T-cell (primary cell): ENCODE results near the gene GTSE1. TPM values are rescaled to one million over a fixed set of nuclear protein-coding genes. Genes with fewer than 3 reads are reported as not detected.

Experiments used
- ATAC-seq, 4 experiments: fragments of 200-7000 bp in 3 of 4; fragments of 150-1000 bp in 1 of 4; cut with Tn5 transposase; replicated peaks in 1 of 4; 1 replicate in 3 of 4; 2 replicates in 1 of 4; pipeline ENCODE4 v1.10.0; 2021; ENCODE audit warnings: moderate library complexity in 3 of 4, mild to moderate bottlenecking in 2 of 4, moderate number of reproducible peaks in 1 of 4
- CTCF ChIA-PET, 2 donors: fragments of 300-600 bp; sonication (Branson Sonifier 250); formaldehyde crosslinking; loops; one replicate each; lab custom pipeline; 2022; ENCODE audit warnings: antibody characterized with exemption in 2 of 2; lab: Charles Lee
- POLR2A ChIA-PET, 2 donors: fragments of 300-600 bp; sonication (Branson Sonifier 250); formaldehyde crosslinking; loops; one replicate each; lab custom pipeline; 2022; ENCODE audit warnings: antibody characterized with exemption in 2 of 2; lab: Charles Lee
- DNase-seq, 35 experiments: peaks; one replicate each; pipeline versions ENCODE4 v3.0.0 to v3.0.0-alpha.2; 2013 to 2023
- H3K27ac ChIP-seq: one replicate; pipeline ENCODE4 v1.5.1; 2013; ENCODE audit warnings: low read length
- H3K27me3 ChIP-seq, 2 experiments: replicated peaks in 1 of 2; 1 replicate in 1 of 2; 2 replicates in 1 of 2; pipeline versions ENCODE4 v1.6.1 to v1.7.0; 2013; ENCODE audit warnings: low read length in 1 of 2, mixed read lengths in 1 of 2; ENCODE audit not compliant: control insufficient read depth in 2 of 2, insufficient read depth in 2 of 2; ENCODE audit errors: extremely low read depth in 1 of 2
- H3K36me3 ChIP-seq, 2 donors: 1 replicate in 1 of 2; 2 replicates in 1 of 2; pipeline versions ENCODE4 v1.6.1 to v1.7.0; 2013; ENCODE audit warnings: low read length in 1 of 2; ENCODE audit not compliant: control insufficient read depth in 2 of 2, insufficient read depth in 1 of 2; ENCODE audit errors: extremely low read depth in 1 of 2
- H3K4me1 ChIP-seq, 2 experiments: 1 replicate in 1 of 2; 2 replicates in 1 of 2; pipeline versions ENCODE4 v1.6.1 to v1.7.0; 2013; ENCODE audit warnings: low read length in 2 of 2, mixed read lengths in 1 of 2; ENCODE audit not compliant: insufficient read depth in 2 of 2, control insufficient read depth in 1 of 2; ENCODE audit errors: extremely low read depth in 1 of 2
- H3K4me3 ChIP-seq, 2 donors: 1 replicate in 1 of 2; 2 replicates in 1 of 2; pipeline versions ENCODE4 v1.5.1 to v1.7.0; 2013; ENCODE audit warnings: mild to moderate bottlenecking in 2 of 2, low read length in 1 of 2, moderate library complexity in 1 of 2; ENCODE audit not compliant: control insufficient read depth in 1 of 2; ENCODE audit errors: extremely low read depth in 1 of 2
- H3K9me3 ChIP-seq: 2 replicates; pipeline ENCODE4 v1.7.0; 2013
- H3K27ac Mint-ChIP-seq, 2 donors: one replicate each; pipeline ENCODE4 v1.8.0; 2020 to 2021; ENCODE audit warnings: mild to moderate bottlenecking in 2 of 2, mixed read lengths in 2 of 2
- H3K27me3 Mint-ChIP-seq, 2 donors: one replicate each; pipeline ENCODE4 v1.8.0; 2021 to 2022; ENCODE audit warnings: mixed read lengths in 2 of 2
- H3K36me3 Mint-ChIP-seq: one replicate; pipeline ENCODE4 v1.8.0; 2021; ENCODE audit warnings: mixed read lengths
- H3K4me1 Mint-ChIP-seq, 3 donors: one replicate each; pipeline ENCODE4 v1.8.0; 2020 to 2022; ENCODE audit warnings: mixed read lengths in 3 of 3, mild to moderate bottlenecking in 1 of 3
- H3K4me3 Mint-ChIP-seq, 3 donors: one replicate each; pipeline ENCODE4 v1.8.0; 2020 to 2022; ENCODE audit warnings: mild to moderate bottlenecking in 3 of 3, mixed read lengths in 3 of 3, moderate library complexity in 3 of 3
- H3K9me3 Mint-ChIP-seq, 3 donors: one replicate each; pipeline ENCODE4 v1.8.0; 2020 to 2022; ENCODE audit warnings: mixed read lengths in 3 of 3
- WGBS: methylation state at CpG from one replicate; pipeline ENCODE4 v1.1.5; 2013; ENCODE audit warnings: missing lambda C conversion rate; ENCODE audit not compliant: insufficient coverage; 5-methylcytosine and 5-hydroxymethylcytosine counted together
- total RNA-seq, 35 experiments: library from RNA in 6 of 35; stranded (reverse) in 6 of 35; fragments of 120-200 nt in 1 of 35; gene quantifications; one replicate each; pipeline versions ENCODE4 v1.2.1 to v1.2.4 and lab custom pipeline; 2013 to 2026

Gene GTSE1
- total RNA-seq, 5 donors from 2014 or later (not counting 1 experiment from before 2014, with no cell fraction given), result 0.44 to 1.3 (median 0.61) TPM

- Histone ChIP-seq H3K4me1 (peaks cover 0 to 71% of the 10 kb centered on the region in 2 experiments), H3K4me3 (peak overlapping the region in 1 of 2 donors; percentile 2), H3K36me3 (peaks cover 0 to 25% of the 10 kb centered on the region in 2 donors), H3K27ac (peak overlapping the region; percentile 73), H3K9me3 (no peaks in the 10 kb centered on the region), H3K27me3 (no peaks in the 10 kb centered on the region)
- H3K9me3 Mint-ChIP-seq, result no peaks in the 10 kb centered on the region
- DNase-seq (peak in 18 of 35 experiments; percentile 17 to 58 (median 31)), ATAC-seq (peak; percentile 28 to 70 (median 46))
- ChIA-PET CTCF (no interaction called here), POLR2A (no interaction called here)
- WGBS, result 44% methylated on average over 16 of the region's 24 CpGs
- peak overlapping the region; percentile 39 to 55 for H3K27ac Mint-ChIP-seq
- peak overlapping the region in 2 of 3 donors; percentile 7 to 42 for H3K4me3 Mint-ChIP-seq
- H3K27me3 Mint-ChIP-seq, result no peaks in the 10 kb centered on the region
- peaks cover 7 to 32% (median 15%) of the 10 kb centered on the region in 3 donors for H3K4me1 Mint-ChIP-seq
- peaks cover 14% of the 10 kb centered on the region for H3K36me3 Mint-ChIP-seq
Measured at GRCh38 chr22:46287873-46288751, 8.6 kb upstream of the GTSE1 start.

GRCh38 chr22:46288846-46289243, 7.8 kb upstream of the GTSE1 start:
- ATAC-seq (no peak), DNase-seq (no peak)
- WGBS, result 92% methylated on average over 7 of the region's 7 CpGs
- Mint-ChIP-seq H3K36me3 (peaks cover 13% of the 10 kb centered on the region), H3K27ac (no peak overlapping the region), H3K4me1 (peaks cover 7 to 36% (median 18%) of the 10 kb centered on the region in 3 donors), H3K4me3 (no peak overlapping the region), H3K27me3 (no peaks in the 10 kb centered on the region), H3K9me3 (no peaks in the 10 kb centered on the region)
- Histone ChIP-seq H3K27ac (peak overlapping the region; percentile 73), H3K27me3 (no peaks in the 10 kb centered on the region), H3K4me1 (peaks cover 0 to 75% of the 10 kb centered on the region in 2 experiments), H3K36me3 (peaks cover 0 to 25% of the 10 kb centered on the region in 2 donors), H3K4me3 (no peak overlapping the region), H3K9me3 (no peaks in the 10 kb centered on the region)
- CTCF ChIA-PET, result no interaction called here
- POLR2A ChIA-PET, result no interaction called here

DNA sequence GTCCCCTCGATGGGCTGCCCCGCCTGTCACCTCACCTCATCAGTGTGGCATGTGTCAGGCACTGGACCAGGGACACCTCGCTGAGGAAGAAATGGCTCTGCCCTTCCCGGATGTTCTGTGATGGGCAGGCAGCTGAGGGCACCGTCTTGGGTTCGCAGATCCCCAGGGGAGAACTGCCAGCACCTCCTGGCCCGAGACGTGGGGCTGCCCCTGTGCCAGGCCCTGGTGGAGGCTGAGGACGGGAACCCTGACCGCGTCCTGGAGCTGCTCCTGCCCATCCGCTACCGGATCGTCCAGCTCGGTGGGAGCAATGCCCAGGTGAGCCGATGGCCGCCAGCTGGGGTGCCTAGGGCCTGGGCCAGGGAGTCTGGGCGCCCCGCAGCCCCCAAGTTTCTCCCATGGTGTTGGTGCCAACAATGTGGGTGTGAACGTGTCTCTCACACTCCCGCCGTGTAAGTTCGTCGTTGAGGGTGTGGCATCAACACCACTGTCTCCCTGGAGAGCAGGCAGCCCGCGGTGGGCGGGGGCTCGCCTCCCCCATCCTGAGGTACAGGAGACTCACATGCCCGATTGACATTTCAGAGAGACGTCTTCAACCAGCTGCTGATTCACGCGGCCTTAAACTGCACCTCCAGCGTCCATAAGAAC, 7.3 kb upstream of the GTSE1 start:
- H3K4me1 Mint-ChIP-seq, result peaks cover 7 to 36% (median 18%) of the 10 kb centered on the region in 3 donors
- H3K36me3 Mint-ChIP-seq, result peaks cover 8% of the 10 kb centered on the region
- no peaks in the 10 kb centered on the region for H3K9me3 Mint-ChIP-seq
- Histone ChIP-seq H3K27me3 (no peaks in the 10 kb centered on the region), H3K36me3 (peaks cover 0 to 20% of the 10 kb centered on the region in 2 donors), H3K27ac (peak overlapping the region; percentile 73), H3K9me3 (no peaks in the 10 kb centered on the region), H3K4me1 (peaks cover 0 to 72% of the 10 kb centered on the region in 2 experiments), H3K4me3 (no peak overlapping the region)
- ATAC-seq (peak in 1 of 4 experiments; percentile 55), DNase-seq (peak in 26 of 35 experiments; percentile 21 to 78 (median 51))
- ChIA-PET POLR2A (no interaction called here), CTCF (no interaction called here)
- 88% methylated on average over 33 of the region's 33 CpGs for WGBS
- H3K27me3 Mint-ChIP-seq, result no peaks in the 10 kb centered on the region
- peak overlapping the region in 1 of 2 donors; percentile 52 for H3K27ac Mint-ChIP-seq
- H3K4me3 Mint-ChIP-seq, result no peak overlapping the region

GRCh38 chr22:46290121-46290842, 6.4 kb upstream of the GTSE1 start:
- no peaks in the 10 kb centered on the region for H3K27me3 ChIP-seq
- no peaks in the 10 kb centered on the region for H3K9me3 ChIP-seq
- ChIA-PET POLR2A (no interaction called here), CTCF (no interaction called here)
- peak overlapping the region in 1 of 2 donors; percentile 4 for H3K4me3 ChIP-seq
- peak in 1 of 35 experiments; percentile 28 for DNase-seq
- H3K27ac ChIP-seq, result peak overlapping the region; percentile 73
- Mint-ChIP-seq H3K36me3 (peaks cover 6% of the 10 kb centered on the region), H3K9me3 (no peaks in the 10 kb centered on the region), H3K4me3 (no peak overlapping the region), H3K4me1 (peaks cover 12 to 39% (median 21%) of the 10 kb centered on the region in 3 donors), H3K27me3 (no peaks in the 10 kb centered on the region), H3K27ac (no peak overlapping the region)
- WGBS, result 85% methylated on average over 16 of the region's 17 CpGs
- no peak for ATAC-seq
- peaks cover 0 to 70% of the 10 kb centered on the region in 2 experiments for H3K4me1 ChIP-seq
- peaks cover 0 to 16% of the 10 kb centered on the region in 2 donors for H3K36me3 ChIP-seq

DNA sequence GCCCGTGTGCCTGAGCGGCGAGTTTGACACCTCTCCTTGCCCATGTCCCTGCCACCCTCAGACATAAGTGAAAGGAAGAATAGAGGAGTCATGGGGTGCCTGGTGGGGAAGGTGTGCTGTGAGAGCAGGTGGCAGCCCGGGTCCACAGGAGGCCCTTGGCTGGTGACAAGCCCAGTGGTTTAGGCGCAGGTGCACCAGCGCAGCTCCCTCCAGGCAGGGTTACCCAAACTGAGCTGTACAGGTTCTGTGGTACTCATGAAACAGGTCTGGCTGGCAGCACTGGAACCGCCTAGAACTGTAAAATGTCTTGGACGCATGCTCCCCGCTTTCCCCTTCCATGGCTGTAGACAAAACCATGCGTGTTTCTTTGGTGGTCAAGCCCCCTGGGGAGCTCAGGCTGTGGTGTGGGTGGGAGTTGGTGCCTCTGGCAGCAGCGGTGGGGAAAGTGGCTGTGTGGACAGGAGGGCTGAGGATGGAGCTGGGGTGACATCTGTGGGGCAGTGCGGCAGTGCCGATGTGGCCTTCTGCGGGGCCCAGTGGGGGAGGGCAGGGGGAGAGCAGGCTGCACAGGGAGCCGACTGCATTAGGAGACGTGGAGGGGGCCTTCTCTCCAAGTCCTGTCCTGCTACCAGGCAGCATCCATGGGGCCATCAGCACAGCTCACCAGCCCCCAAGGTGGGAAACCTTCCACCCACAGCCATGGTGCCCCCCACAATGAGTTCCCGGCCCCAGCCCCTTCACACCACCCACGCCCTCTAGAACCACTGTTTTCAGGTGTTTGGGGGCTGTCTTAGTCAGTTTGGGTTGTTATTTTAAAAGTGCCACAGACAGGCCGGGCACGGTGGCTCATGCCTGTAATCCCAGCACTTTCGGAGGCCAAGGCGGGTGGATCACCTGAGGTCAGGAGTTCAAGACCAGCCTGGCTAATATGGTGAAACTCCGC, 5.6 kb upstream of the GTSE1 start:
- Histone ChIP-seq H3K4me3 (no peak overlapping the region), H3K27ac (peak overlapping the region; percentile 73), H3K4me1 (peaks cover 0 to 79% of the 10 kb centered on the region in 2 experiments), H3K9me3 (no peaks in the 10 kb centered on the region), H3K27me3 (no peaks in the 10 kb centered on the region), H3K36me3 (peaks cover 0 to 13% of the 10 kb centered on the region in 2 donors)
- 90% methylated on average over 16 of the region's 23 CpGs for WGBS
- Mint-ChIP-seq H3K27ac (no peak overlapping the region), H3K27me3 (no peaks in the 10 kb centered on the region), H3K4me1 (peaks cover 20 to 42% (median 28%) of the 10 kb centered on the region in 3 donors), H3K36me3 (peaks cover 6% of the 10 kb centered on the region), H3K4me3 (no peak overlapping the region), H3K9me3 (no peaks in the 10 kb centered on the region)
- ChIA-PET POLR2A (interaction anchor here in 1 of 2 donors (0.5 kb wide), 1 partner anchor 15 kb away, joined by 3 read pairs; no protein-coding TSS in a partner anchor), CTCF (no interaction called here)
- DNase-seq (no peak), ATAC-seq (no peak)
